Stimulated activated CD8-positive, alpha-beta memory T cell treated with anti-CD3 and anti-CD28 coated beads, Interleukin-12 subunit alpha, Interleukin-12 subunit beta, amount 100 ng/mL, for 24 hours (primary cell): ENCODE measurements around the gene ZBED4.

Source experiments
- DNase-seq: peaks from one replicate; pipeline ENCODE4 v3.0.0-alpha.2; 2020; ENCODE audit errors: extremely low read depth

Gene ZBED4

DNA sequence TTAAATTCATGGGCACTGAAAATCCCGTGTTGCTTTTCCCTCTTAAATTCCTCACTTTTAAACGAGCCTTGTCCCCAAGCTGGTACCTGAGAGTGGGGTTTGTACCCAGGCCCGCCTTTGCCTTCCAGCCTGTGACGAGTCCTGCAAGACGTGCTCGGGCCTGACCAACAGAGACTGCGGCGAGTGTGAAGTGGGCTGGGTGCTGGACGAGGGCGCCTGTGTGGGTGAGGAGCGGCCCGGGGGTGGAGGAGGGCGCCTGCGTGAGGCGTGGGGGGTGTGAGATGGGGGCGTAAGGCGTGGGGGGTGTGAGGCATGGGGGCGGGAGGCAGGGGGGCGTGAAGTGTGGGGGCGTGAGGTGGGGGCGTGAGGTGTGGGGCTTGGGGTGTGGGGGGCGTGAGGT is 68.8 kb downstream of the ZBED4 start:
- no peak for DNase-seq

DNA sequence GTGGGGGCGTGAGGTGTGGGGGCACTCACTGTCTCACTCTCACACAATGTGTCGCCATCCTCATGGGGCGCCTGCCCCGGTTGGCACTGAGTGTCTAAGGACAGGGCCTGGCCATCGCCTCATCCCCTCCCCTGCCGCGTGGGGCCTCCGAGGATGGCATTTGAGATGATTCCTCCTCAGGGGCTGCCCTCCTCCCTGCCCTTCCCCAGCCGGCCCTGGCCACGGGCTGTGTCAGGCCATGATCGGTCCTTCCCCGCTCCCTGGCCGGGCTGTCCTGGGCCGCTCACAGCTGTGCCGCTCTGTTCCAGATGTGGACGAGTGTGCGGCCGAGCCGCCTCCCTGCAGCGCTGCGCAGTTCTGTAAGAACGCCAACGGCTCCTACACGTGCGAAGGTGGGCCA is 69.3 kb downstream of the ZBED4 start:
- no peak for DNase-seq

DNA sequence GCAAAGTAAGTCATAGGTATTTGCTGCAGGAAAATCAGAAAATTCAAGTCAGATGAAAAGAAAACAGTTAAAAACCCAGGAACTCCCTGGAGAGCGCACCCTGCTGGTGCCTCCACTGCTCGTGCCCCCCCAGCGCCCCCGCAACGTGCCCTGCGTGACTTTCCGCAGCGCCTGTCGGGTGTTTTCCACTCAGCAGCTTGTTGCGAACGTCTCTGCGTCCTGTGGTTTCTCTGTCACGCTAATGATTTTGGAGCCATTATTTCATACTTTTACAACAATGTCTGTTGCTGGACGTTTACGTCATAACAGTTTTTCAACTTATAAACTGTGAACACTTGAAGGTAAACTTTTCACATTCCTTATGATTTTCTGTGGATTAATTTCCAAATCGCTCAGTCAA is 69.8 kb downstream of the ZBED4 start:
- no peak for DNase-seq

DNA sequence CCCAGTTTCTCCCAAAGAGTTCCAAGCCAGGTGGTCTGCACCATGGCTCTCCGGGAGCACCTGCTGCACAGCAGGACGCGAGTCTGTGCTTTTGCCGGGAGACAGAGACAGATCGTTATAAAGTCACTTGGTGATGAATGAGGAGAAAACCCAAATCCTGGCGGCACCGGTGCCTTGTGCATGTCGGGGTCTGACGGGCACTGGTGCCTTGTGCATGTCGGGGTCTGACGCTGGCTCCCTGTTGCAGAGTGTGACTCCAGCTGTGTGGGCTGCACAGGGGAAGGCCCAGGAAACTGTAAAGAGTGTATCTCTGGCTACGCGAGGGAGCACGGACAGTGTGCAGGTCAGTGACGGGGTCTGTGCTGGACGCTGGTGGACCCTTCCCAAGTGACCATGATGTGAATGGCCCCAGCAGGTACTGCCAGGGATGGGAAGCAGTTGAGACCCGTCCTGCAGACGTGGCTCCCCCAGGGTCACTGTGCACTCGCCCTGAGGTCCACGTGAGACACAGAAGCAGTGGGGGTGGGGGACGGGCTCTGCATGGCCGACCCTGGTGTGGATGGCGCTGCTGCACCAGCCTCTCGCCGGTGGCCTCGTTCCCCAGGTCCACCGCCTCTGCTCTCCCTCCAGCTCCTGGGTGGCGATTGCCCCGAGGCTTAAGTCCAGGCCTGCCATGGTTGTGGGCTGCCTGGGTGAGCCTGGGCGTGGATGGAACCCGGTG is 70.6 kb downstream of the ZBED4 start:
- no peak for DNase-seq

DNA sequence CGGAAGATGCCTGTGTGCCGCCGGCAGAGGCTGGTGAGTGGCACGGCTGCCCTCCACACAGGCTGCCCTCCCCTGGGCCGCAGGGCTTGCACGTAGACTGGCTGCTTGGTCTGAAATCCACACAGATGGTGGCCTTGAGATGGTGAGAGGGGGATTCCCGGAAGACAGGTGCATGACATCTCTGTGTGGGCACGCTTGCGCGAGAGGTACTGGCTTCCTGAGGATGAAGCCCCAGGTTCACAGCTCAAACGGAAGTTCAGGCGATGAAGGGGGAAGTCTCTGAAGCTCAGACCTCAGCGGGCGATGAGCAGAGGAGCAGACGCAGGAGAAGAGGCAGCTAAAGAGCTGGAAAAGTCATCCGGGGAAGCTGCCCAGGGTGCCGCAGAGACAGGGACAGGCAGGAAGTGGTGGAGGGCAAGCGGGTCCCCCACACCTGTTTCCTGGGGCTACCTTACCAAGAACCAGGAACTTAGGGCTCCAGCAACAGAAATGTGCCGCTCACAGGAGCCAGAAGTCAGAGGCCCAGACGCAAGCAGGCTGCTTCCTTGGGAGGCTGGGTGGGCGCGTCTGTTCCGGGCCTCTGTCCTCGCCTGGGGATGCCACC is 72.0 kb downstream of the ZBED4 start:
- no peak for DNase-seq

DNA sequence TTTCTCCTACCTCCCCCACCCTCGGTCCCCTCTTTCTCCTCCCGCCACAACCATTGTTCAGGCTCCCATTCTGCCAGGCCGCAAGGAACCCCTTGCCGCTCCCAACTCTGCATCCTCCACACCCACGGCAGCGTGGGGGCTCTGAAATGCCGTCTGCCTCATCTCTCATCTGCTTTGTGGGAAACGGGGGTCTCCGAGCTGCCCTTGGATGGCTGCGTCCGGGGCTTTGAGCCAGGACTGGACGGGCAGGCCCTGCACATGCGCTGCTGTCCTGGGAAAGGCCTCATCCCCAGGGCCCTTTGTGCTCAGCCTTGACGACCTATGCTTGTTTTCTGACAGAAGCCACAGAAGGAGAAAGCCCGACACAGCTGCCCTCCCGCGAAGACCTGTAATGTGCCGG is 73.3 kb downstream of the ZBED4 start:
- DNase-seq = no peak

DNA sequence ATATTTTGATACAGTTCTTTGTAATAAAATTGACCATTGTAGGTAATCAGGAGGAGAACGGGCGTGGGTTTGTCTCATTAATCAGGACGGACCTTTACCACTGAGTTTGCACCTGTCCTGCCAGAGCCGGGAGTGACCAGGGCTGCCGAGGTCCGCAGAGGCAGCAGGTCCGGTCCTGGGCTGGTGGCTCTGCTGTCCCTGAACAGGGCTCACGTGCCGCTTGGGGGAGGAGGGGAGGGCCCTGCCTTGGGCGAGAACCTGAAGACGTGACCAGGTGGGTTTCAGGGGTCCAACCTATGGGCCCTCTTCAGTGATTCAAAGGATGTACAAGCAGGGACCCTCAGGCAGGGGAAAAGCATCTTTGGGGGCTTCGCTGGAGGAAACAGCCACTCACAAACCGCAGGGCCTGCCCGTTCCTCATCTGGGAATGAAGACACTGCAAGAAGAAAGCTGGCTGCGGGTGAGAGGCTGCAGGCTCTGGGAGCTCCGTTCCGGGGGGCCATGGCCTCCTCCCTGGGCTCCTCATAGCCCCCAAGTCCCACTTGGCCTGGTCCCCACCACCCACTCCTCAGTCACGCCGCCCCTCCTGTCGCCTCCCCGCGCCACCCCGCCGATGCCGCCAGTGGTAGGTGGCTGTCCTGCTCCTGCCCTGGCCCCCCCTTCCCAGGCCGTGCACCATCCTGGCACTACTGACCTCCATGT is 74.0 kb downstream of the ZBED4 start:
- DNase-seq = no peak

DNA sequence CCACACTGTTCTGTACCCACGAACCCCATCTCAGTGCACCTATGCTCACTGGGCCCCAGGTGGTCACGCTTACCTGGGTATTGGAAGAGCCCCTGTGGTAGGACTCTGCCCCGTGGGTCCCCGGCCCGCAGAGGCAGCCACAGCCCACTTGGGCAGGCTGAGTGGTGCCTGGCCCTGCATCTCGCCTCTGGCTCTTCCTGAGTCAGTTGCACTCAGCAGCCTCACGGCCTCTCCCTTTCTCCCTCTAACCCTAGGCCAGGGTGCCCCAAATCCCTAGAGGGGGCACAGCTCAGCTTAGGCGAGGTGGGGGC is 74.5 kb downstream of the ZBED4 start:
- DNase-seq = no peak

DNA sequence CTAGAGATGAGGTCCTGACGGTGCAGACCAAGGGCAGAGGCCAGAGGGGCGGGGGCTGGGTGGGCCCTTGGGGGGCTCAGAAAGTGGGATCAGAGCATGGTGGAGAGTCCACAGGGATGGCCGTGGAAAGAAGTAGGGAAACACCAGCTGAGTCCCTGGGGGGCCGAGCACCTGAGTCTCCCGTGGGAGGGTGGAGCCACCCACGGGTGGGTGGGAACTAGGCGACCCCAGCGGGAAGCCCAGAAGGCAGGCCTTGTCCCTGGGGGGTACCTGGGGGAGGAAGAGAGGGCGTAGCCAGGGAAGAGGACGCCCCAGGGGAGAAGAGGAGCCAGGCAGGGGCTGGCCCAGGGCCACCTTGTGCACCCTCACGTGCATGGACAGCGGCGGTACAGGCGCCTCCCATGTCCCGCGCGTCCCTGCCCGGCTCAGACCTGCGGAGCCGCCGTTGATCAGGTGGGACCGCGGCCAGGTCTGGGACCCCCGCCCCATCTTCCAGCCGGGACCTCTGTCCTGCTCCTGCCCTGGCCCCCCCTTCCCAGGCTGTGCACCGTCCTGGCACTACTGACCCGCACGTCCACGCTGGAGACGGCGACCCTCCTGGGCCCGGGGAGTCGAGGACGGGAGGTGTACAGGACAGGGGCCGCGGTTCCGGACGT is 75.0 kb downstream of the ZBED4 start:
- DNase-seq = no peak

DNA sequence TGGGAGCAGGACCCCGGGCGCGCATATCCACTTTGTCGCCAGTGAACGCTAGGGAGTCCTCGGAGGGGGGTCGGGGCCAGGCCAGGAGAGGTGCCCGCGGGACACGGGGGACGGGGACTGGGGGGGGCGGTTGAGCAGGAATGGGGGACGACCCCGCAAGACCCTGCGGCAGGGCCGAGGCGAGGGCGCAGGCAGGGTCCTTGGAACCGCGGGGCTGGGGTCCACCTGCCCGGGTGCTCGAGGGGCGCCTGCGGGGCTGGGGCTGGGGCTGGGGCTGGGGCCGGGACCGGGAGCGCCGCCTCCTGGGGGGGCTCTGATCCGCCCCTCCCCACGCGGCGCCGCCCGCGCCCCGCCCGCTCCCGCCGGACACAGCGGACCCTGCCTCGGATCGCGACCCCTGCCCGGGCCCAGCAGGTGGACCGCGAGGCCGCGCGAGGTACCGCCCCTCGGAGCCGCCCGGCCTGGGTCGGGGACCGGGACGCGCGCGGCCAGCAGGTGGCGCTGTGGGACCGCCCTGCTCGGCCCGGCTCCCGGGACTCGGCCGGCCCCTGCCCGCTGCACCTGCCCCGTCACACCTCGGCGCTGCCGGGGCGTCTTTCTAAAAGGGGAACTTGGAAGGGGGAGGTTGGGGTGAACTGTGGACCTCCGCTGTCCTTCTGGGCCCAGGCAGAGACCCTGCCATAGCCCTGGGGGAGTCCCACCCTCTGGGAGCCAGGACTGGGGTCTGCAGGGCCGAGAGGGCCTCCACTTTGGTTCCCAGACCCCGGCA is 75.8 kb downstream of the ZBED4 start:
- DNase-seq = no peak

DNA sequence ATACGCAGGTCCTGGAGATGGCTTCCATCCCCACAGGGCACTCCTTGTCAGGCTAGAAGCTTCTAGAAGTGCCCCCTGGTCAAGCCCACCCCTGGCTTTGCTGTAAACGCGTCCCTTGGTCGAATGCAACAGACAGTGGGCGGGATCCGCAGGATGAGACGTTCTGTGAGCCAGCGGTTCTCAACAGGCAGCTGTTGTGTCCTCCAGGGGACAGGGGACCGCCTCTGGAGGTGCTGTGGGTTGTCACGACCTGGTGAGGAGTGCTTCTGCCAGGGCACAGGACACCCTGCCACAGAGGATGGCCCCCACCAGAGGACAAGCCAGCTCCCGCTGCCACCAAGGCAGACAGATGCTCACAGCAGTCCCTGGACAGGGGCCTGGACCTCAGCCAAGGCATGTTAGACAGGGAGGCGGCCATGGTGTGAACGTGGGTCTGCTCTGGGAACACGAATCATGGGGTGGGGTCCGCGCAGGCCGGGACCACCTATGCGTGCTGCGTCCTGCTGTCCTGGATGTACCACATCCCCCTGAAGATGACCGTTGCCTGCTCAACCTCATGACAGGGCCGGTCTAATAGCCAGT is 76.4 kb downstream of the ZBED4 start:
- DNase-seq = no peak

DNA sequence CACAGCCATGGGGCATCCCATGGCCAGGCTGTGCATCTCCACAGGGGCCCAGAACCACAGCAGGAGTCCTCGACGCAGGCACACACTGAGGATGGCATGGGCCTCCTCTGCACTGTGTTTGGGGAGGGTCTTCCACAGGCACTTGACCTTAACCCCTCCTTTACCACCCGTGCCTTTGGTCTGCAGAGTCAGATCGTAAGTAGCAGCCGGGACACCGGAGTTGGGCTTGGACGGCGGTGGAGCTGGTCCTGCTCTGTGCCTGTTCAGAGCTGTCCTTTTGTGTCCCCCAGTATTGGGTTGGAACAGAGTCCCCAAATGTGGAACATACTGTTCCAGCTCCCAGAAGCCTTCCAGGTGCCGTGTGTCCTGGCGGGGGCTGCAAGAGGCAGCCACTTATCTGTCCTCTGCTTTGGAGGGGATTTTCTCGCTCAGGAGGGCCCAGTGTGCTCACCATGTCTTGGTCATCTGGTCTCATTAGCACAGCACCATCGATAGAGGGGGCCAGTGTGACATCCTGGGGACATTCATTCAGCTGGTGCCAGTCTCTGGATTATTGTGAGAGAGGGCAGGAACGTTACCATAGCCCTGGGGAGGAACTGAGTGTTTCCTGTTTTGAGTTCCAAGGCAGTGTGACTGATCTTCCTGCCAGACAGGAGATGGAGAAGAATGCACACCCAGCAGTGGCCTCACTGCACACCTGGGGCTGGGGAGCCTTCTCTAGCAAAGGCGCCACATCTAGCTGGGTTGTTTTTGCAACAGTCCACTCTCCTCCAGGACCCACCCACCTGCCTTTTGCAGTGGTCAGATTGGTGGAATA is 77.2 kb downstream of the ZBED4 start:
- DNase-seq = no peak

DNA sequence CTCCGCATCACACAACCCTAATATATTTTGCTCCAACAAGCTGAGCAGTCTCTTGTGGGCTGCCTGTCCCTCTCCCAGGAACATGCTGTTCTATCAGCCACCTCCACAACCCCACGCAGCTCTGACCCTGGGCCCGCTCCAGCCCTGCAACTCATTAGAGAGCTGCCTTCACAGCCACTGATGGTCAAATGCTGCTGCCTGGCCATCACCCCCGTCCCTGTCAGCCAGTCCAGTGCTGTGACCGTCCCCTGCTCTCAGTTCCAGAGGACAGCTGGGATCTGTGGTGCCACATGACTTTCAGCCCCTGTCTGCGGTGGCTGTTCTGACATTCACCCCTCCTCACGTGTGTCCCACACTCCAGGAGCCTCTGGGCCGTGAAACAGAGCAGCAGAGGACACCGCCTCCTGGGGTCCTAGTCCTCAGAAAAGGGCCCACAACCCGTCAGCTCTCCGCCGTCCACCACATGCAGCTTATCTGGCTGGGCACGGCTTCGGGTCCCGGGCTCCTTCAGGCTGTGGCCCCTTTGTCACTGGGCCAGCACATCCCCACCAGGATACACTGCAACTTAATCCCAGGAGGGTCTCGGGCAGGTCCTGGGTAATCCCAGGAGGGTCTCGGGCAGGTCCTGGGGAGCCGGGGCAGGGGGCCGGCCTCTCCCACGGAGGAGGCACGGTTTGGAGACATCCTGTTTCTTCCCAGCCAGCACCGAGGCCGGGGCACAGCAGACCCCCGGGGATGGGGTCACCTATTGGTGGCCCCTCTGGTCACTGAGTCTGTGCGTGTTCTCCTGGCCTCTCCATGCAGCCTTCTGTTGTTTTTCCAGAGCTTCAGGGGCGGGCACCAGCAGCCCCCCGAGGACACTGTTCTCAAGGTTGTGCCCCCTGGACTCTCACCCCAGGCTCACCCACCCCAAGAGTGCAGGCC is 79.9 kb downstream of the ZBED4 start:
- no peak for DNase-seq

DNA sequence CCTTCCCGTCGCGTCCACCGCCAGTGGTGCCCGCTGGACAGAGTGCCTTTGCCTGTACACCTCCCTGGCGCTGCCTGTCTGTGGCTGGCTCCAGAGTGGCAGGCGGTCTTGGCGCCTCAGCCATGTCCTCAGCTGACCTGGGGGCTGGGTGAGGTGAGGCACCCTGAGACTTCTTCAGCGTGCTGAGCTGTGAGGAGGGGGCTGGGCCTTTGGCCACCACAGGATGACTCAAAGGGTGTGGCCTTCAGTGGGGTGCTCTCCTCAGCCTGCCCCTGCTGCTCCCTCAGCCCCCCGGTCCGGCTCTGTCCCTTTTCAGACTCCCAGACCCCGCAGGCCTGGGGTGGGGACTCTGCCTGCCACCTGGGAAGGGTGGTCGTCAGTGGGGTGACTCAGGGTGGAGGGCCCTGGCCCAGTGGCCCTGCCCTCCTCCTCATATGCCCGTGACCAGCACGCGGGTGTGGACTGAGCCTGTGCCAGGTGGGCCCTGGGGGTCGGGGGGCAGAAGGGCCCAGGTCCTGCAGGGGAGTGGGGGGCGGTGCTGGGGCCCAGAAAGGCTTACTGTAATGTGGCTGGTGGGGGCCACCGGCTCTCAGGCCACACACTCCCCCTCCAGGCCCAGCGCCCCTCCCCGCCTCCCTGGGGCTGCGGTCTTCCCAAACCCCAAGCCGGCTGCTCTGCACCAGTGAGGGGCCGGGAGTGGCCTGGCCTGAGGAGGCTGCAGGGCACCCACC is 80.7 kb downstream of the ZBED4 start:
- DNase-seq = no peak

DNA sequence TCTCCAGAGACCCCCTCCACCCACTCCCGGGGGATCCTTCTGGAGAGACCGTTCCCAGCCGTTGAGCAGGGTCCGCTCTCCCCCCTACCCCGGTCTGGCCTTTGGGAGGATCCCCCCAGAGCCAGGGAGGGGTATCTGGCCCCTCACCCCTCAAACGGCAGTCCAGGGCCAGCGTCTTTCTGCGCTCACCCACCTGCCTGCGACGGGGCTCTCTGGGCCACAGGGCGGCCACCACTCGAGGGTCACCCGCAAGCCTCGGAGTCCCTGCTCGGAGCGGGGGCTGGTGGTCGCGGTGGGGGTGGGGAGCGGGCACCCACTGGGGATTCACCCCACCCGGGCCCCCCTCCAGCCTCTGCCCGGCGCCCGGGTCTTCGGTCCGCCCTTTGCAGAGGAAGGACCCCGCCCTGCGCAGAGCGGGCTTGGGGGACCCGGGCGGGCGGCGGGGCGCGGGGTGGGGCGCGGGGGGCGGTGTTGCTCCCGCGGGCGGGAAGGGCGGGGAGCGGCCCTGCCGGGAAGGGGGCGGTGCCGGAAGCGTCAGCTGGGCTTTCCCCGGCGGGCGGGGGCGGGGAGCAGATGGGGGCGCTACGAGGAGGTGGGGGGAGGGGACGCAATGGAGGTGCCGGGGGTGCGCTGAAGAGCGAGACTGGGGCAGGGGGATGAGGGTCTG is 81.4 kb downstream of the ZBED4 start:
- peak; percentile 77 for DNase-seq

DNA sequence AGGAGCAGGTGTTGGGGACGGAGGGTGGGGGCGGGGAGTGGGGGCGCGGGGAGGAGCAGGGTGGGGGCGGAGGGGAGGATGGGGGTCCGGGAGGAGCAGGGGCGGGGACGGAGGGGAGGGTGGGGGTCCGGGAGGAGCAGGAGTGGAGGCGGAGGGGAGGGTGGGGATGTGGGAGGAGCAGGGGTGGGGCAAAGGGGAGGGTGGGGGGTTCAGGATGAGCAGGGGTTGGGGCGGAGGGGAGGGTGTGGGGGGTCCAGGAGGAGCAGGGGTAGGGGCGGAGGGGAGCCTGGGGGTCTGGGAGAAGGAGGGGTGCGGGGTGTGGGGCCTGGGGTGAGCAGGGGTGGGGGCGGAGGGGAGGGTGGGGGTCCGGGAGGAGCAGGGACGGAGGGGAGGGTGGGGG is 81.9 kb downstream of the ZBED4 start:
- no peak for DNase-seq

DNA sequence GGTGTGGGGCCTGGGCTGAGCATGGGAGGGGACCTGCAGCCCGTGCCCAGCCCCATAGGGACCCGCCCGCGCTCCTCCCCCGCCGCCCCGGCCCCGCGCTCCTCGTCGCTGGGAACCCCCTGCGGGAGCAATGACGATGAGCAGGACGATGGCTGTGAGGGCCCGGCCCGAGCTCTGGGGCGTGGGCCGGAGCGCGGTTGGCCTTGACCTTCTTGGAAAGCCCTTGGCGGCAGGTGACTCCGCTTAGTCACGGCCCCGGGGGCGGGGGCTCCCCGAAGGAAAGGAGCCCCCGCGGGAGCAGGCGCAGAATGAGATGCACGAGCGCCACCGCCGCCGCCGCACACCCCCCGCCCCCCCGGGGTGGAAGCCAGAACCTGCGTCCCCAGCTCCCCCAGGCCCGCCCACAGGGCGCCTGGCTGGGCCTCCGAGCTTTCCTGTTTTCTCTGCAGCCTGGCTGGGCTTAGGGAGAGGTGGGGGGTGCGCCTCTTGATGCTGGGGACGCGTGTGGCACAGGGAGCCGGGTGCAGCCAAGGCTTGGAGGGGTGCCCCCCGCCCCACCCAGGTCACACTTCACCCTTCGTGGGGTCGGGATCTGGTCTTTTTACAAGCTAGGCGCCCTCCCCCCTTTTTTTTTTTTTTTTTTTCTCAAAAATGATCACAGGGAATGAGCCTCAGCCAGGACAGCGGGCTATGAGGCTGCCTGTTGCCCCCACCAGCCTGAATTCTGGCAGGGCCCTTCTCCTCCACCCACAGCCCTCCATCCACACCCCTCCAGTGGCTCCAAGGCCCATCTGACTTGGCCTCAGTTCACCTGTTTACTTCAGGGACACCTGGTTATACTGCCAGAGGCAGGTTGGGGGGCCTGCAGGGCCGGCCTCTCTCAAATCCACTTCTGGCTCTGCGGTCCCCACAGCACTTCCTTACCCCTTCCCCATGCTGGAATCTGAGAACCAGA is 82.7 kb downstream of the ZBED4 start:
- peak; percentile 93 for DNase-seq
